CD14-positive monocyte (primary cell): ENCODE data around the gene ST7. TPM values are rescaled to one million over a fixed set of nuclear protein-coding genes. Genes with fewer than 3 reads are reported as not detected.

Experiments used
- DNase-seq, 3 donors: peaks; one replicate each; pipeline ENCODE4 v3.0.0-alpha.2; 2011 to 2022
- H2AFZ ChIP-seq: 2 replicates; pipeline ENCODE4 v1.6.0; 2012; ENCODE audit warnings: mild to moderate bottlenecking, low read depth, low read length, inconsistent platforms; ENCODE audit not compliant: insufficient read depth, poor library complexity, severe bottlenecking
- H3K27ac ChIP-seq, 2 donors: 1 replicate in 1 of 2; 2 replicates in 1 of 2; pipeline ENCODE4 v1.5.1; 2012 to 2013; ENCODE audit warnings: low read length in 2 of 2, control low read depth in 1 of 2, inconsistent platforms in 1 of 2, low read depth in 1 of 2, mild to moderate bottlenecking in 1 of 2
- H3K27me3 ChIP-seq, 2 donors: one replicate each; pipeline versions ENCODE4 v1.6.0 to v1.6.1; 2011 to 2013; ENCODE audit warnings: low read length in 2 of 2; ENCODE audit not compliant: control insufficient read depth in 2 of 2, insufficient read depth in 2 of 2
- H3K36me3 ChIP-seq, 2 donors: replicated peaks in 1 of 2; 1 replicate in 1 of 2; 2 replicates in 1 of 2; pipeline versions ENCODE4 v1.5.1 to v1.6.1; 2012 to 2013; ENCODE audit warnings: low read length in 2 of 2, control low read depth in 1 of 2, inconsistent platforms in 1 of 2, mild to moderate bottlenecking in 1 of 2; ENCODE audit not compliant: insufficient read depth in 2 of 2, control insufficient read depth in 1 of 2
- H3K4me1 ChIP-seq, 2 donors: 1 replicate in 1 of 2; 2 replicates in 1 of 2; pipeline versions ENCODE4 v1.5.1 to v1.6.1; 2012 to 2013; ENCODE audit warnings: low read length in 2 of 2, control low read depth in 1 of 2, inconsistent platforms in 1 of 2, mild to moderate bottlenecking in 1 of 2, moderate library complexity in 1 of 2; ENCODE audit not compliant: insufficient read depth in 2 of 2, control insufficient read depth in 1 of 2
- H3K4me2 ChIP-seq: replicated peaks from 2 replicates; pipeline ENCODE3; 2012; ENCODE audit warnings: low read length, moderate library complexity, mild to moderate bottlenecking; ENCODE audit not compliant: poor library complexity, severe bottlenecking; ENCODE audit errors: extremely low read depth
- H3K4me3 ChIP-seq, 3 experiments: fragments of 200-600 bp in 1 of 3; sonication (generic) in 1 of 3; replicated peaks in 1 of 3; 1 replicate in 2 of 3; 2 replicates in 1 of 3; pipeline ENCODE4 v1.5.1; 2011 to 2013; ENCODE audit warnings: low read length in 3 of 3, mild to moderate bottlenecking in 3 of 3, control low read depth in 2 of 3, low read depth in 2 of 3, inconsistent platforms in 1 of 3, moderate library complexity in 1 of 3
- H3K79me2 ChIP-seq: 2 replicates; pipeline ENCODE4 v1.6.0; 2012; ENCODE audit warnings: mild to moderate bottlenecking, control low read depth, inconsistent platforms, low read length, moderate library complexity; ENCODE audit not compliant: insufficient read depth
- H3K9ac ChIP-seq: 2 replicates; pipeline ENCODE4 v1.6.0; 2017; ENCODE audit warnings: low read length, mild to moderate bottlenecking; ENCODE audit not compliant: insufficient read depth, poor library complexity, severe bottlenecking
- H3K9me3 ChIP-seq, 2 donors: replicated peaks in 1 of 2; 1 replicate in 1 of 2; 2 replicates in 1 of 2; pipeline versions ENCODE4 v1.5.1 to v1.6.1; 2012 to 2013; ENCODE audit warnings: low read length in 2 of 2, control low read depth in 1 of 2; ENCODE audit not compliant: control insufficient read depth in 1 of 2, insufficient read depth in 1 of 2
- H4K20me1 ChIP-seq: 2 replicates; pipeline ENCODE4 v1.6.0; 2012; ENCODE audit warnings: mild to moderate bottlenecking, low read length, control low read depth, moderate library complexity; ENCODE audit not compliant: insufficient read depth
- H3K27ac Mint-ChIP-seq, 7 donors: one replicate each; pipeline ENCODE4 v1.8.0; 2020; ENCODE audit warnings: mild to moderate bottlenecking in 7 of 7, mixed read lengths in 7 of 7, moderate library complexity in 6 of 7, inconsistent platforms in 2 of 7
- H3K27me3 Mint-ChIP-seq, 3 donors: one replicate each; pipeline ENCODE4 v1.8.0; 2021 to 2022; ENCODE audit warnings: low read depth in 3 of 3, mild to moderate bottlenecking in 3 of 3, mixed read lengths in 3 of 3, moderate library complexity in 3 of 3, inconsistent platforms in 1 of 3
- H3K36me3 Mint-ChIP-seq, 2 donors: one replicate each; pipeline ENCODE4 v1.8.0; 2020; ENCODE audit warnings: mixed read lengths in 2 of 2, inconsistent platforms in 1 of 2, mild to moderate bottlenecking in 1 of 2
- H3K4me1 Mint-ChIP-seq: one replicate; pipeline ENCODE4 v1.8.0; 2020; ENCODE audit warnings: mild to moderate bottlenecking, mixed read lengths
- H3K4me3 Mint-ChIP-seq, 2 donors: one replicate each; pipeline ENCODE4 v1.8.0; 2020; ENCODE audit warnings: mild to moderate bottlenecking in 2 of 2, mixed read lengths in 2 of 2, moderate library complexity in 1 of 2
- H3K9me3 Mint-ChIP-seq, 7 donors: one replicate each; pipeline ENCODE4 v1.8.0; 2020 to 2022; ENCODE audit warnings: mixed read lengths in 7 of 7, mild to moderate bottlenecking in 6 of 7, moderate library complexity in 6 of 7, inconsistent platforms in 2 of 7
- CTCF ChIP-seq: fragments of 200-600 bp; IDR thresholded peaks from one replicate; pipeline ENCODE4 v1.8.0; 2022; ENCODE audit warnings: antibody characterized with exemption, mild to moderate bottlenecking
- WGBS: methylation state at CpG from one replicate; pipeline ENCODE4 v1.1.5; 2013; ENCODE audit warnings: missing lambda C conversion rate; ENCODE audit not compliant: insufficient coverage; 5-methylcytosine and 5-hydroxymethylcytosine counted together
- intact Hi-C, 2 donors: fragments of 100-400 bp; cut with micrococcal nuclease; formaldehyde crosslinking; loops; one replicate each; pipeline versions ENCODE4 v1.15.0 to v1.15.1; 2023
- polyA plus RNA-seq, 3 donors: library from polyadenylated mRNA; depleted of rRNA in 1 of 3; unstranded in 2 of 3; stranded (reverse) in 1 of 3; fragments of 300-500 nt in 2 of 3; fragments of >200 nt in 1 of 3; fragmentation: Illumina TruSeq in 2 of 3; gene quantifications; 1 replicate in 2 of 3; 2 replicates in 1 of 3; pipeline ENCODE4 v1.2.3, GENCODE V29; 2012 to 2021

The ST7 gene
- polyA plus RNA-seq, 3 donors, result 3.6 to 5.5 (median 4.1) TPM

DNA sequence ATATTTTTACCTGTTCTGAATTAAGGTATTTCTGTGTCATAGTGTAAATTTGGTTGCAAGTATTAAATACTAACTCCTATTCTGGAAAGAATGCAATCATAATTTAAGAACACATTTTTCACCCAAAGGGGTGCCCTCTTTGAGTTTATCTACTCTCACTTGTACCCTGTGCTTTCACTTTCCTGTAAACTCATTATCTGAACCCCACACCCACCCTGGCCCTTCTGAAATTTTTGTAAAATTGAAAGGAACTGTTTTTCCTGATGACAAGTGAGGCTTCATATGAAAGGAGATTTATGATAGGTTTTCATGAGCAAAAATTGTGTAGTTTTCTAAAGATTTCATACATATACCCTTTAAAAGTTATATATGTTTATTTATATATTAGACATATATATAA is 235.1 kb downstream of the ST7 start:
- no peaks in the 10 kb centered on the region for H3K27me3 ChIP-seq
- intact Hi-C loops, result no loop called here
- Mint-ChIP-seq H3K36me3 (peaks cover 13% of the 10 kb centered on the region in 2 donors), H3K4me1 (peaks cover 2% of the 10 kb centered on the region), H3K4me3 (no peak overlapping the region), H3K27me3 (no peaks in the 10 kb centered on the region), H3K27ac (no peak overlapping the region), H3K9me3 (no peaks in the 10 kb centered on the region)
- no peak overlapping the region for H3K4me3 ChIP-seq
- no peak overlapping the region for H2AFZ ChIP-seq
- no peak overlapping the region for H3K27ac ChIP-seq
- H3K9ac ChIP-seq, result no peak overlapping the region
- no peaks in the 10 kb centered on the region for H3K9me3 ChIP-seq
- no peaks in the 10 kb centered on the region for H4K20me1 ChIP-seq
- no peak for TF ChIP-seq CTCF
- H3K4me2 ChIP-seq, result no peak overlapping the region
- peaks cover 3 to 12% of the 10 kb centered on the region in 2 donors for H3K36me3 ChIP-seq
- no peaks in the 10 kb centered on the region for H3K4me1 ChIP-seq
- no peaks in the 10 kb centered on the region for H3K79me2 ChIP-seq
- DNase-seq, result no peak

DNA sequence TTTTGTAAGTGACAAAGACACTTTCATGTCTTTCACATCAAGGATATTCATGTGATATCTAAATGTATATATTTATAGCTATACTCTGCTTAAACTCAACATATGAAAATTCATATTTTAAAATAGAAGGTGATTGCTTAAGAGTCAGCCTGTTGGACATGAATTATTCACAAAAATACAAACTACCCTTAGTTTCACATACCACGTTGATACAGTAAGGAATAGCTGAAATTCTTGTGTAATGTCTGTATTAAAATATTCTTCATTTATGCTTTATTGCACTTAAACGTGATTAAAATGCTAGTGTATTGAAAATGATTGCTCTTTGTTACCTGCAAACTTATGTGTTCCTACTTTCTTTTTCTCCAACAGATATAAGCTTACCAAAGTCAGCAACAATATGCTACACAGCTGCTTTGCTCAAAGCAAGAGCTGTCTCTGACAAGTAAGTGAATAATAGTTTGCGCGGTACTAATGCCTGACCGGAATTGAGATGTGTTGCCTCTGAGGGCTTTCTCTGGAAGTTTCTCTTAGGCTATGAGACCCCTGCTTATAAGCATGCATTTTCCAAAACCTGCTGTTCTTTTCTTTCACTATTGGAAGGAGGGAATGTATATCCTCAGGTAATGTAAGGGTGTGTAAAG is 235.8 kb downstream of the ST7 start:
- no peak for TF ChIP-seq CTCF
- Histone ChIP-seq H3K27ac (no peak overlapping the region), H3K4me1 (no peaks in the 10 kb centered on the region), H3K79me2 (no peaks in the 10 kb centered on the region), H3K4me3 (no peak overlapping the region), H3K36me3 (peaks cover 3 to 12% of the 10 kb centered on the region in 2 donors), H3K9ac (no peak overlapping the region), H3K27me3 (no peaks in the 10 kb centered on the region), H3K4me2 (no peak overlapping the region), H4K20me1 (no peaks in the 10 kb centered on the region), H2AFZ (no peak overlapping the region), H3K9me3 (no peaks in the 10 kb centered on the region)
- H3K36me3 Mint-ChIP-seq, result peaks cover 13 to 18% of the 10 kb centered on the region in 2 donors
- DNase-seq, result no peak
- no peaks in the 10 kb centered on the region for H3K4me1 Mint-ChIP-seq
- H3K27me3 Mint-ChIP-seq, result no peaks in the 10 kb centered on the region
- no peak overlapping the region for H3K4me3 Mint-ChIP-seq
- no CpG with 5 or more reads among the region's 5 CpGs for WGBS
- peaks cover 0 to under 1% (median 0%) of the 10 kb centered on the region in 7 donors for H3K9me3 Mint-ChIP-seq
- no peak overlapping the region for H3K27ac Mint-ChIP-seq
- intact Hi-C loops, result no loop called here
